ENCODE data around the gene DGCR2.

DGCR2 gene

GRCh38 chr22:19120829-19121630 is 1.2 kb downstream of the DGCR2 start:
- DNase-seq (ENCODE audit: low read depth in 1 of 2, low spot score in 1 of 2), result peak; percentile 66 to 84
- in situ Hi-C loops (cut with HindIII; ENCODE audit: low pct_unique_long_range_greater_than_20kb, low sequenced_read_pairs), result no loop called here
- TF ChIP-seq JUND (IDR thresholded peaks at IDR 0.05; ENCODE audit: low read depth), result no peak

DNA sequence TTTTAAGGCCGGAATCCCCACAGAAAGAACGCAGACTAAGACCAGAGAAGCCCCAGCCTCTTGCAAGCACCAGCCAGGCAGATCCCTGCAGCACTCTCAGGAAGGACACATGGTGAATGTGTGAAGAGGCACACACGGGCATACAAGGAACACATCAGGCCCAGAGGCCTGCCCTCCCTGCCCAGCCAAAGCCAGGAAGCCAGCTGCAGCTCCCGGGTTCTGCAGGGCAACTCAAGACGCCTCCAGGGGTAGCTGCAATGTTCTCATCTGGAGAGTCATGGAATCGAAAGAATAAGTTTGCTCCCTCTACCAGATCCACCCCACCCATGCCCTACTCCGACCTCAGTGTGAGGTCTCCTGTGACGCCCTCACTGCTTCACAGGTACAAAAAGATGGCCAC is 2.3 kb downstream of the DGCR2 start:
- TF ChIP-seq JUND (IDR thresholded peaks at IDR 0.05; ENCODE audit: low read depth), result no peak
- DNase-seq (ENCODE audit: low read depth in 1 of 2, low spot score in 1 of 2), result no peak
- in situ Hi-C loops (cut with HindIII; ENCODE audit: low pct_unique_long_range_greater_than_20kb, low sequenced_read_pairs), result no loop called here

- in situ Hi-C loops (cut with HindIII; ENCODE audit: low pct_unique_long_range_greater_than_20kb, low sequenced_read_pairs), result no loop called here
- no peak for DNase-seq (ENCODE audit: low read depth in 1 of 2, low spot score in 1 of 2)
- TF ChIP-seq JUND (IDR thresholded peaks at IDR 0.05; ENCODE audit: low read depth), result no peak
Observed at GRCh38 chr22:19118329-19118880, 3.8 kb downstream of the DGCR2 start.

DNA sequence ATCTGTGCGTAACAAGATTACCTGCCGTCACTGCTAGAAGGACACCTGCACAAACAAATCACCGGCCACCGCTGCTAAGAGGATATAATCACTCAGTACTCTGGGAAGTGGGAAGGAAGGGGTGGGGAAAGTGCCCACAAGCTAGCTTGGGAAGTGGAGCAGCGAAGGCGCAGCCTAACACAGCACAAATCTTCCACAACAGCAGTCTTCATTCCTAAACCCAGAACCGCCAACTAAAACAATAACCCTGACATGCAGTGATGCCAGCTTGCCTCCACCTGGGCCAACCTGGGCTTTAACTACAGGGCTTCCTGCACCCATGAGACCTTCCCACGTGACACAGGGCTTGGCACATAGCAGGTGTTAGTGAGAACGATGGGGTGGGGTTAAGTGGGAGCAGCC is 5.1 kb downstream of the DGCR2 start:
- in situ Hi-C loops (cut with HindIII; ENCODE audit: low pct_unique_long_range_greater_than_20kb, low sequenced_read_pairs), result no loop called here
- no peak for TF ChIP-seq JUND (IDR thresholded peaks at IDR 0.05; ENCODE audit: low read depth)
- no peak for DNase-seq (ENCODE audit: low read depth in 1 of 2, low spot score in 1 of 2)

DNA sequence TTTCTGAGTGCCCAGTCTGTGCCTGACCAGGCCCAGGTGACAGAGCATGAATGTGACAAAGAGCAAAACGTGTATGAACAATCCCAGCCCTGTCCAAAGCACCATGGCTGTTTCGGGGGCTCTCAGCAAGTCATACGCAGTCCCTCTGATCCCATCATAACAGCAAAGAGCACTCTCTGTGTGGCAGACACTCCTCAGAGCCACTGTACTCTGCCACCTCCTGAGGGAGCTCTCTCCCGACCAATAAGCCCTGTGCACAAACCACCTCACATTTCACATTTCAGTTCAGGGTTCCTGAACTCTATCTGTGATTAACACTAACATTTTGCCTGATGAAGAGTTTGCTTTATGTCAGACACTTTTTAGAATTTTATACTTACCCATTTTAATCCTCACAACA is 6.6 kb downstream of the DGCR2 start:
- no peak for DNase-seq (ENCODE audit: low read depth in 1 of 2, low spot score in 1 of 2)
- in situ Hi-C loops (cut with HindIII; ENCODE audit: low pct_unique_long_range_greater_than_20kb, low sequenced_read_pairs), result no loop called here
- TF ChIP-seq JUND (IDR thresholded peaks at IDR 0.05; ENCODE audit: low read depth), result no peak

GRCh38 chr22:19114984-19115552 is 7.1 kb downstream of the DGCR2 start:
- TF ChIP-seq JUND (IDR thresholded peaks at IDR 0.05; ENCODE audit: low read depth), result no peak
- DNase-seq (ENCODE audit: low read depth in 1 of 2, low spot score in 1 of 2), result no peak
- in situ Hi-C loops (cut with HindIII; ENCODE audit: low pct_unique_long_range_greater_than_20kb, low sequenced_read_pairs), result no loop called here

DNA sequence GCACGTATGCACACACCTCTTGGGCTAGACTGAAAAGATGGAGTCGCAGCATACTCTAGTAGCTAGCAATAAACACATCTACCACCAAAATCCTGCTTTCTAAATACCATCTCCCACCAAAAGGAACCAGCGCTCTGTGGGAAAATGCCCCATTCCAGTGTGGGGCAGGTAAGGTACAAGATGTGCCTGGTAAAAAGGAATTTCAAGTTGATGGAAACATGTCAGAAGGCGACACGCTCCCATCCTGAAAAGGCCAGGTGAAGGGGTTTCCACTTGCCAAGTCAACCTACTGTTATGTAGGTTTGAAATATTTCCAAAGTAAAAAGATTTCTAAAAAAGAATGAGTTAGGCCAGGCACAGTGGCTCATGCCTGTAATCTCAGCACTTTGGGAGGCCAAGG is 8.8 kb downstream of the DGCR2 start:
- in situ Hi-C loops (cut with HindIII; ENCODE audit: low pct_unique_long_range_greater_than_20kb, low sequenced_read_pairs), result no loop called here
- no peak for TF ChIP-seq JUND (IDR thresholded peaks at IDR 0.05; ENCODE audit: low read depth)
- DNase-seq (ENCODE audit: low read depth in 1 of 2, low spot score in 1 of 2), result no peak

GRCh38 chr22:19111584-19111983 is 10.6 kb downstream of the DGCR2 start:
- in situ Hi-C loops (cut with HindIII; ENCODE audit: low pct_unique_long_range_greater_than_20kb, low sequenced_read_pairs), result no loop called here
- TF ChIP-seq JUND (IDR thresholded peaks at IDR 0.05; ENCODE audit: low read depth), result no peak
- no peak for DNase-seq (ENCODE audit: low read depth in 1 of 2, low spot score in 1 of 2)

DNA sequence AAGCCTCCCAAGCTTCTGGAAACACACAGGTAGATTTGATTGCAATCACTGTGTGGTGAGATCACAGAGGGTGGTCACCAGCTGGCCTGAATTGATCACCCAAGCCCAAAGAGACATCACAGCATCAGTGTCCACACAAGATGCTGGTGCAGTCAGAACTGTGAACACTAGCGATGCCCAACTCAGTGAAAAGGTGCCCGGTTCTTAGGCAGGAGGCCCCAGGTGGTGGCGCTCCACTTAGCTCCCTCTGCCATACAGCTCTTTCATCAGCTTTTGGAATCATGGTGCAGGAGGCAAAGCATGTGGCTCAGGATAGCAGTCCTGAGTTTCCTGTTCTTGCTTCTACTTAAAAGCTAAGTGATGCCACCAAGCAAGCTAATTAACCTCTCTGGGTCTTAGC is 11.1 kb downstream of the DGCR2 start:
- DNase-seq (ENCODE audit: low read depth in 1 of 2, low spot score in 1 of 2), result no peak
- in situ Hi-C loops (cut with HindIII; ENCODE audit: low pct_unique_long_range_greater_than_20kb, low sequenced_read_pairs), result no loop called here
- no peak for TF ChIP-seq JUND (IDR thresholded peaks at IDR 0.05; ENCODE audit: low read depth)

DNA sequence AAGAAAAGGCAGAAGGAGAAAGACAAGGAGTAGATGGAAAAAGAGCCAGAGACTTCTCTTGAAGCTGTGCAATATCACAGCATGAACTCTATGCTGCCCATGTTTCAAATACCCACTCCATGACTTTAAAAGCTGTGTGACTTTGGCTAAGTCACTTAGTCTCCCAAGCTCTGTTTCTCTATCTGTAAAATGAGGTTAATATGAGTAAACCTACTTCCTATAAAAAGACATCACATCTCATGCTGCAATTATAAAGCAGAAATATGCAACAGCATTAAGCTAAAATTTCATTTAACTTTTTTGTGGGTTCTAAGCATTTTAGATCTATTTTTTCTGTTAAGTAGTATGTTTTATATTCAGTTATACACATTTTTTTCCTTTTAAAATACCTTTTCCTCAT is 11.6 kb downstream of the DGCR2 start:
- no peak for DNase-seq (ENCODE audit: low read depth in 1 of 2, low spot score in 1 of 2)
- no peak for TF ChIP-seq JUND (IDR thresholded peaks at IDR 0.05; ENCODE audit: low read depth)
- in situ Hi-C loops (cut with HindIII; ENCODE audit: low pct_unique_long_range_greater_than_20kb, low sequenced_read_pairs), result no loop called here

DNA sequence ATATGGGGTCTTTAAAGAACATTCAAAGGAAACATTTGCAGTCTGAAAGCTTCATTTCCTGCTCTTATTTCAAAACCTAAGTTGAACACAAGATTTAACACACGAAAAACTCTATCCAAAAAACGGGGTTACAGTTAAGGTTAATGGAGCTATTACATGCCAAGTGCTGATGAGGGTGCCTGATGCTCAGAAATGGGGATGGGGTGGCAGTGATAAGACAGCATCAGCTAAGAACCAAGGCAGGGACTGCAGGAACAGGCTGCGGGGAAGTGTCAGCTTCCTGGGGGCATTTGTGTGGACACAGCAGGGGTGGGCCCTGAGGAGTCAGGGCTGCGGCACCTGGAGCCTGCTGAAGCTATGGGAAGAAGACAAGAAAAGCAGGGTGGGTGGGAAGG is 12.2 kb downstream of the DGCR2 start:
- in situ Hi-C loops (cut with HindIII; ENCODE audit: low pct_unique_long_range_greater_than_20kb, low sequenced_read_pairs), result no loop called here
- no peak for DNase-seq (ENCODE audit: low read depth in 1 of 2, low spot score in 1 of 2)
- TF ChIP-seq JUND (IDR thresholded peaks at IDR 0.05; ENCODE audit: low read depth), result no peak

- in situ Hi-C loops (cut with HindIII; ENCODE audit: low pct_unique_long_range_greater_than_20kb, low sequenced_read_pairs), result no loop called here
- no peak for TF ChIP-seq JUND (IDR thresholded peaks at IDR 0.05; ENCODE audit: low read depth)
- DNase-seq (ENCODE audit: low read depth in 1 of 2, low spot score in 1 of 2), result no peak
Observed at GRCh38 chr22:19109198-19110063, 12.8 kb downstream of the DGCR2 start.

DNA sequence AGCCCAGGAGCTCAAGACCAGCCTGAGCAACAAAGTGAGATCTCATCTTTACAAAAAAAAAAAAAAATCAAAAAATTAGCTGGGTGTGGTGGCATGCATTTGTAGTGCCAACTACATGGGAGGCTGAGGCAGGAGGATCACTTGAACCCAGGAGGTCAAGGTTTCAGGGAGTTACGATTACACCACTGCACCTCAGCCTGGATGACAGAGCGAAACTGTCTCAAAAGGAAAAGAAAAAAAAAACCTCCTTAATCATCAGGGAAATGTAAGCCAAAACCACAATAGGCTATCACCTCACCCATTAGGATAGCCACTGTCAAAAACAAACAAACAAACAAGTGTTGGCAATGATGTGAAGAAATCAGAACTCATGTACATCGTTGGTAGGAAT is 13.4 kb downstream of the DGCR2 start:
- in situ Hi-C loops (cut with HindIII; ENCODE audit: low pct_unique_long_range_greater_than_20kb, low sequenced_read_pairs), result no loop called here
- no peak for TF ChIP-seq JUND (IDR thresholded peaks at IDR 0.05; ENCODE audit: low read depth)
- no peak for DNase-seq (ENCODE audit: low read depth in 1 of 2, low spot score in 1 of 2)
